IMR-90 (cell line): ENCODE data around the gene CEP95. TPM values are rescaled to one million over a fixed set of nuclear protein-coding genes. Genes with fewer than 3 reads are reported as not detected.

Source experiments
- ATAC-seq: fragments of 200-7000 bp; cut with Tn5 transposase; 2 replicates; pipeline ENCODE4 v1.9.1; 2020; ENCODE audit warnings: low read depth, mild to moderate bottlenecking, moderate library complexity
- BruUV-seq: library from RNA; stranded (reverse); fragments of 400-500 nt; replicated peaks from 2 replicates; lab custom pipeline; 2021; lab: Mats Ljungman, UMichigan
- CTCF ChIA-PET: fragments of 300-600 bp; formaldehyde crosslinking; extraction: SDS; loops from one replicate; lab custom pipeline; 2021; ENCODE audit warnings: antibody characterized with exemption; lab: Yijun Ruan, JAX
- POLR2A ChIA-PET: fragments of 300-600 bp; sonication (Branson Sonifier 250); formaldehyde crosslinking; loops from one replicate; lab custom pipeline; 2022; ENCODE audit warnings: antibody characterized with exemption; ENCODE audit not compliant: unreplicated experiment; lab: Charles Lee
- DNase-seq: peaks from one replicate; pipeline ENCODE4 v3.0.0; 2013
- H2AFZ ChIP-seq: replicated peaks from 2 replicates; pipeline ENCODE3; 2013; ENCODE audit warnings: low read length, mild to moderate bottlenecking; ENCODE audit not compliant: poor library complexity
- H2AK5ac ChIP-seq: 2 replicates; pipeline ENCODE4 v1.6.1; 2013; ENCODE audit warnings: low read depth, low read length, inconsistent platforms
- H2AK9ac ChIP-seq: replicated peaks from 2 replicates; pipeline ENCODE3; 2013; ENCODE audit warnings: mild to moderate bottlenecking, low read depth, low read length, moderate library complexity; ENCODE audit not compliant: poor library complexity
- H2BK120ac ChIP-seq: 2 replicates; pipeline ENCODE4 v1.6.1; 2013; ENCODE audit warnings: low read depth, low read length, inconsistent platforms
- H2BK15ac ChIP-seq: 3 replicates; pipeline ENCODE4 v1.6.1; 2013; ENCODE audit warnings: low read depth, low read length, inconsistent platforms
- H2BK20ac ChIP-seq: 2 replicates; pipeline ENCODE4 v1.6.1; 2013; ENCODE audit warnings: low read depth, mild to moderate bottlenecking, inconsistent platforms, low read length, moderate library complexity
- H2BK5ac ChIP-seq: 2 replicates; pipeline ENCODE4 v1.6.1; 2013; ENCODE audit warnings: mild to moderate bottlenecking, low read depth, low read length, inconsistent platforms; ENCODE audit not compliant: poor library complexity, severe bottlenecking
- H3K14ac ChIP-seq: replicated peaks from 2 replicates; pipeline ENCODE4 v1.6.1; 2013; ENCODE audit warnings: low read depth, low read length, inconsistent platforms
- H3K18ac ChIP-seq: 2 replicates; pipeline ENCODE4 v1.6.1; 2013; ENCODE audit warnings: low read depth, low read length, control low read depth
- H3K23ac ChIP-seq: 2 replicates; pipeline ENCODE4 v1.6.1; 2013; ENCODE audit warnings: low read depth, low read length, inconsistent platforms
- H3K27ac ChIP-seq: 2 replicates; pipeline ENCODE4 v1.5.1; 2013; ENCODE audit warnings: mild to moderate bottlenecking, control low read depth, low read length; ENCODE audit not compliant: insufficient read depth
- H3K27me3 ChIP-seq: 2 replicates; pipeline ENCODE4 v1.6.1; 2013; ENCODE audit warnings: low read length; ENCODE audit not compliant: control insufficient read depth, insufficient read depth
- H3K36me3 ChIP-seq: 2 replicates; pipeline ENCODE4 v1.6.1; 2013; ENCODE audit warnings: low read length, mixed read lengths; ENCODE audit not compliant: control insufficient read depth, insufficient read depth
- H3K4ac ChIP-seq: 2 replicates; pipeline ENCODE4 v1.6.1; 2013; ENCODE audit warnings: low read depth, low read length, inconsistent platforms
- H3K4me1 ChIP-seq: 2 replicates; pipeline ENCODE4 v1.6.1; 2013; ENCODE audit warnings: low read length, mixed read lengths; ENCODE audit not compliant: control insufficient read depth, insufficient read depth
- H3K4me2 ChIP-seq: 2 replicates; pipeline ENCODE4 v1.6.1; 2013; ENCODE audit warnings: low read depth, mild to moderate bottlenecking, control low read depth, low read length, moderate library complexity
- H3K4me3 ChIP-seq: 2 replicates; pipeline ENCODE4 v1.5.1; 2013; ENCODE audit warnings: low read depth, mild to moderate bottlenecking, control low read depth, low read length, moderate library complexity; ENCODE audit not compliant: insufficient read depth
- H3K56ac ChIP-seq: 2 replicates; pipeline ENCODE4 v1.6.1; 2013; ENCODE audit warnings: low read length, inconsistent platforms; ENCODE audit not compliant: insufficient read depth; ENCODE audit errors: extremely low read depth
- H3K79me1 ChIP-seq, 2 experiments: 2 replicates each; pipeline ENCODE4 v1.6.1; 2013; ENCODE audit warnings: low read length in 2 of 2, inconsistent platforms in 1 of 2, low read depth in 1 of 2
- H3K9ac ChIP-seq: 2 replicates; pipeline ENCODE4 v1.6.1; 2013; ENCODE audit warnings: low read depth, low read length, control low read depth
- H3K9me1 ChIP-seq: 2 replicates; pipeline ENCODE4 v1.6.1; 2013; ENCODE audit warnings: low read length, inconsistent platforms; ENCODE audit not compliant: insufficient read depth
- H3K9me3 ChIP-seq: 2 replicates; pipeline ENCODE4 v1.6.1; 2013; ENCODE audit warnings: low read length; ENCODE audit not compliant: control insufficient read depth, insufficient read depth
- H4K20me1 ChIP-seq: 2 replicates; pipeline ENCODE4 v1.6.1; 2013; ENCODE audit warnings: low read length, inconsistent platforms; ENCODE audit not compliant: insufficient read depth
- H4K5ac ChIP-seq: 2 replicates; pipeline ENCODE4 v1.6.1; 2013; ENCODE audit warnings: mild to moderate bottlenecking, low read depth, low read length, control low read depth
- H4K8ac ChIP-seq, 2 experiments: 2 replicates each; pipeline ENCODE4 v1.6.1; 2013; ENCODE audit warnings: low read depth in 2 of 2, low read length in 2 of 2, control low read depth in 1 of 2, inconsistent platforms in 1 of 2
- H4K91ac ChIP-seq: 2 replicates; pipeline ENCODE4 v1.6.1; 2013; ENCODE audit warnings: low read depth, low read length, inconsistent platforms; ENCODE audit not compliant: insufficient read depth
- CTCF ChIP-seq: conservative IDR thresholded peaks from 2 replicates; pipeline ENCODE4 v1.5.1; 2012; ENCODE audit warnings: mild to moderate bottlenecking, low read depth, low read length, improper control_type of control experiment
- MAFK ChIP-seq: IDR thresholded peaks from 2 replicates; pipeline ENCODE4 v1.6.1; 2012; ENCODE audit warnings: low read depth, low read length, improper control_type of control experiment
- WGBS, 2 experiments: methylation state at CpG; one replicate each; pipeline versions ENCODE4 v1.1.5 to v1.1.7; 2013; ENCODE audit warnings: missing lambda C conversion rate in 2 of 2; ENCODE audit not compliant: insufficient read length in 1 of 2; ENCODE audit errors: extremely low coverage in 2 of 2; 5-methylcytosine and 5-hydroxymethylcytosine counted together
- dilution Hi-C: fragments of 300-500 bp; cut with HindIII; formaldehyde crosslinking; loops from one replicate; pipeline ENCODE4 v1.14.3; 2018; ENCODE audit warnings: low sequenced_read_pairs; ENCODE audit not compliant: unreplicated experiment
- in situ Hi-C: fragments of 300-500 bp; cut with MboI; formaldehyde crosslinking; loops from 3 replicates; pipeline ENCODE4 v1.14.3; 2019; ENCODE audit warnings: low sequenced_read_pairs, inconsistent platforms, mixed read lengths
- intact Hi-C: fragments of 100-400 bp; cut with micrococcal nuclease; formaldehyde crosslinking; loops from 2 replicates; pipeline ENCODE4 v1.10.0; 2022
- polyA plus RNA-seq, 3 experiments: library from polyadenylated mRNA; depleted of rRNA; stranded (reverse); fragments of >200 nt; gene quantifications; 2 replicates each; pipeline ENCODE4 v1.2.3, GENCODE V29; 2012; ENCODE audit warnings: low replicate concordance in 1 of 3
- total RNA-seq: library from RNA; depleted of rRNA; stranded (reverse); fragments of >200 nt; gene quantifications from 2 replicates; pipeline ENCODE4 v1.2.3, GENCODE V29; 2012

The CEP95 gene
- total and polyA plus RNA-seq, 2 of the 4 experiments (the other 2 are of a cell fraction) = 6.1 to 13.6 TPM

GRCh38 chr17:64544742-64545141, 38.0 kb downstream of the CEP95 start:
- no peak overlapping the region for H3K9ac ChIP-seq
- dilution Hi-C loops (no loop called here), intact Hi-C loops (no loop called here), in situ Hi-C loops (no loop called here)
- H4K20me1 ChIP-seq = peaks cover 56% of the 10 kb centered on the region
- H2AFZ ChIP-seq = no peak overlapping the region
- no peak overlapping the region for H3K4me3 ChIP-seq
- H2BK20ac ChIP-seq = no peak overlapping the region
- ATAC-seq = no peak
- peaks cover 41 to 57% of the 10 kb centered on the region in 2 experiments for H3K79me1 ChIP-seq
- no peak overlapping the region for H3K4ac ChIP-seq
- H3K56ac ChIP-seq = no peak overlapping the region
- no TSS peak for BruUV-seq
- DNase-seq = no peak
- peaks cover 2% of the 10 kb centered on the region; the same call in 1 of the 2 replicates for H3K4me1 ChIP-seq
- peak; percentile 85 for TF ChIP-seq MAFK
- no peak for TF ChIP-seq CTCF
- CTCF ChIA-PET = no interaction called here
- no peak overlapping the region for H2BK5ac ChIP-seq
- H3K4me2 ChIP-seq = no peak overlapping the region
- H4K91ac ChIP-seq = no peak overlapping the region
- no peak overlapping the region for H2AK9ac ChIP-seq
- H3K27ac ChIP-seq = no peak overlapping the region
- H3K23ac ChIP-seq = no peak overlapping the region
- H3K14ac ChIP-seq = no peak overlapping the region
- H3K9me3 ChIP-seq = no peaks in the 10 kb centered on the region
- peaks cover 46% of the 10 kb centered on the region for H3K36me3 ChIP-seq
- no peak overlapping the region for H3K18ac ChIP-seq
- no peak overlapping the region for H2BK15ac ChIP-seq
- no peak overlapping the region for H4K5ac ChIP-seq
- H2BK120ac ChIP-seq = no peak overlapping the region
- H3K27me3 ChIP-seq = no peaks in the 10 kb centered on the region
- no CpG with 5 or more reads among the region's 2 CpGs for WGBS, 2 experiments
- peaks cover 4% of the 10 kb centered on the region; the same call in 1 of the 2 replicates for H3K9me1 ChIP-seq
- no peak overlapping the region for H2AK5ac ChIP-seq
- POLR2A ChIA-PET = no interaction called here
- no peak overlapping the region for H4K8ac ChIP-seq
